HL-60 (cell line): ENCODE data around the gene PDCD6IP.

ENCODE experiments used
- DNase-seq, 2 experiments: peaks; one replicate each; pipeline ENCODE4 v3.0.0-alpha.2; 2010 to 2020; ENCODE audit warnings: low read depth in 1 of 2, low spot score in 1 of 2
- H3K27ac ChIP-seq: fragments of 250-450 bp; sonication (Bioruptor Pico); replicated peaks from 2 replicates; pipeline ENCODE4 v1.5.1; 2020; ENCODE audit warnings: mild to moderate bottlenecking, moderate library complexity
- H3K27me3 ChIP-seq: fragments of 250-450 bp; sonication (Bioruptor Pico); 2 replicates; pipeline ENCODE4 v1.5.1; 2021; ENCODE audit warnings: mild to moderate bottlenecking, moderate library complexity; ENCODE audit not compliant: insufficient read depth, poor library complexity, severe bottlenecking
- H3K4me3 ChIP-seq: replicated peaks from 2 replicates; pipeline ENCODE4 v1.5.1; 2011; ENCODE audit warnings: mild to moderate bottlenecking, control low read depth, low read length; ENCODE audit not compliant: insufficient read depth
- CTCF ChIP-seq: IDR thresholded peaks from one replicate; pipeline ENCODE4 v1.5.1; 2011; ENCODE audit warnings: low read length, control low read depth, inconsistent platforms; ENCODE audit not compliant: insufficient read depth
- GABPA ChIP-seq: IDR thresholded peaks from 2 replicates; pipeline ENCODE4 v1.6.1; 2012; ENCODE audit warnings: low read depth
- POLR2AphosphoS5 ChIP-seq: IDR thresholded peaks from 2 replicates; pipeline ENCODE4 v1.6.1; 2012; ENCODE audit warnings: low read depth
- REST ChIP-seq: IDR thresholded peaks from 2 replicates; pipeline ENCODE4 v1.6.1; 2012; ENCODE audit warnings: low read depth; ENCODE audit not compliant: insufficient replicate concordance
- SPI1 ChIP-seq: IDR thresholded peaks from 2 replicates; pipeline ENCODE4 v1.6.1; 2012; ENCODE audit warnings: low read depth, mild to moderate bottlenecking, borderline replicate concordance

The PDCD6IP gene

DNA sequence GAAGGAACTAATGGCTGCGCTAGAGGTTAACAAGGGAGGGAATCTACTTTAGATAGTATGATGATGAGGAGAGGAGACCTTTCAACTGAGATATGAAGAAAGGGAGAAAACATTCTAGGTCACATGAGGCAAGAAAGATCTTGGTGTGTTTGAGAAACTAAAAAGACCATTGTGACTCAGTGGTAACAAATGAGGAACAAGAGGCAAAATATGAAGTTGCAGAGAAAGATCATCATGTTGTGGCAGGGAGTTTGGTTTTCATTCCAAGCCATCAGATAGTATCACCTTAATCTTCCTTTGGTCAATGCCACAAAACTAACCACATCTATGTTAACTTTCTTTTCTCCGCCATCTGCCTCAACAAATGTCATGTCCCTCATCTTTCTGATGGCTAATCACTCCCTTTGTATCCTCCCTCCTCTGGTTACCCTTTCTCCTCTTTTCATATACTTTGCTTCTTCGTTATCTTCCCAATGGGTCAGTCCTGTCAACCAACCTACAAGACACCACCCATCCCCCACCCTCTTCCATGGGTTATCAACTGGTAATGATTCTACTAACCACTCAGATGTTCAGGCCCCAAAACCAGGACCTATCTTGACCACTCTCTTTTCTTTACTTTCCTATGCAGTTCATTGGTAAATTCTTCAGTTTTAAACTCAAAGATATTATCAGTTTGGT lies 2.4 kb upstream of the PDCD6IP start:
- Histone ChIP-seq H3K27me3 (no peaks in the 10 kb centered on the region), H3K4me3 (no peak overlapping the region), H3K27ac (no peak overlapping the region)
- DNase-seq, result no peak
- TF ChIP-seq POLR2AphosphoS5 (no peak), REST (no peak), CTCF (no peak), SPI1 (no peak), GABPA (no peak)

DNA sequence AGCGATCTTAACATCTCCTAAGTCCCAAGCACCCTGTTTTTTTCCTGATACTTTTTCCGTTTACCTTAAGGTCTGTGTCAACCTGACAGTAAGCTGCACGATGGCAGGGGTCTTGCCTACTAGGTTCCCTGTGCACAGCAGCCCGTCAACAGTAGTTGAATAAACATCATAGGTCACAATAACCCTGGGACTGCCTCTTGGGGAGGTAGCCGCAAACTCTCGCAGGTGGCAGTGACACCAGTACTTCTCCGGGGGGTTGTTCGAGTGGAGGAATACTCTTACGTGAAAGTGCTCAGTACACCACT lies 365 bp upstream of the PDCD6IP start:
- Histone ChIP-seq H3K27me3 (no peaks in the 10 kb centered on the region), H3K27ac (peak overlapping the region; percentile 93), H3K4me3 (peak overlapping the region; percentile 95)
- TF ChIP-seq SPI1 (no peak), REST (no peak), POLR2AphosphoS5 (no peak)
- DNase-seq, result no peak

GRCh38 chr3:33799202-33799551 lies 747 bp downstream of the PDCD6IP start:
- peak overlapping the region; percentile 93 for H3K27ac ChIP-seq
- H3K4me3 ChIP-seq, result peak overlapping the region; percentile 95
- no peak for TF ChIP-seq CTCF
- peak; percentile 72; the same call in 1 of the 2 replicates for TF ChIP-seq SPI1
- H3K27me3 ChIP-seq, result no peaks in the 10 kb centered on the region
- DNase-seq, result peak; percentile 68 to 69

DNA sequence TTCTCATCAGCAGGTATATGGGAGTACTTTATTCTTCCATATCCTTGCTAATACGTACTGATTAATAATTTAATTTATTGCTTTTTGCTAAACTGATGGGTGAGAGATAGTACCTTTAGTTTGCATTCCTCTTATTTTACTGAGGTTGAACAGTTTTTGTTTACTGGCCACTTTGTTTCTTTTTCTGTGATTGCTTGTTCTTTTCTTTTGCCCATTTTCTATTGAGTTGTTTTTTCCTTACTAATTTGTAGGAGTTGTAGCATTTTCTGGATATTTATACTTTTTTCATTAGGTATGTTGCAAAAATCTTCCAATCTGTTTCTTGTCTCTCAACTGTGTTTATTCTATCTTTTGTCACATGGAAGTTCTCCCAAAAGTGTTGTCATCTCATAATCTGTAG lies 4.8 kb downstream of the PDCD6IP start:
- Histone ChIP-seq H3K27ac (no peak overlapping the region), H3K4me3 (no peak overlapping the region), H3K27me3 (no peaks in the 10 kb centered on the region)
- DNase-seq, result no peak
- TF ChIP-seq SPI1 (no peak), REST (no peak), POLR2AphosphoS5 (no peak), CTCF (no peak), GABPA (no peak)
